ENCODE measurements around the gene MS4A1. TPM values are rescaled to one million over a fixed set of nuclear protein-coding genes. Genes with fewer than 3 reads are reported as not detected.
"Not testable (repeated sequence)": the region's sequence is repeated elsewhere in the genome, so short reads cannot be mapped to it uniquely, and the experiment has no call there.

Gene MS4A1
- polyA plus RNA-seq (ENCODE audit: insufficient read length in 4 of 4) = under 1 TPM; 0.30 to 0.73 (median 0.41) TPM

GRCh38 chr11:60455531-60456042 lies at the start of gene MS4A1:
Gene MS4A1, plus strand, starts transcription at chr11:60455847. Its CDS starts 6,528 bp downstream, at chr11:60462375.
- no peak for DNase-seq (ENCODE audit: low read depth in 4 of 4, low spot score in 2 of 4)

- no peak for DNase-seq (ENCODE audit: low read depth in 4 of 4, low spot score in 2 of 4)
Observed at GRCh38 chr11:60420015-60420414, 35.6 kb upstream of the MS4A1 start.

- DNase-seq (ENCODE audit: low read depth in 4 of 4, low spot score in 2 of 4) = no peak
Observed at GRCh38 chr11:60422609-60423008, 33.0 kb upstream of the MS4A1 start.

- DNase-seq (ENCODE audit: low read depth in 4 of 4, low spot score in 2 of 4) = no peak
Observed at GRCh38 chr11:60428517-60428916, 27.1 kb upstream of the MS4A1 start.

GRCh38 chr11:60429272-60429671 lies 26.4 kb upstream of the MS4A1 start, which contains the start of gene MS4A5:
Gene MS4A5, plus strand, starts transcription at chr11:60429572. Its CDS starts 103 bp downstream, at chr11:60429675.
- no peak for DNase-seq (ENCODE audit: low read depth in 4 of 4, low spot score in 2 of 4)

GRCh38 chr11:60431251-60431650 lies 24.4 kb upstream of the MS4A1 start:
- DNase-seq (ENCODE audit: low read depth in 4 of 4, low spot score in 2 of 4) = no peak

GRCh38 chr11:60433401-60433800 lies 22.2 kb upstream of the MS4A1 start:
- no peak for DNase-seq (ENCODE audit: low read depth in 4 of 4, low spot score in 2 of 4)

- no peak for DNase-seq (ENCODE audit: low read depth in 4 of 4, low spot score in 2 of 4)
Observed at GRCh38 chr11:60447070-60447469, 8.6 kb upstream of the MS4A1 start.

- DNase-seq (ENCODE audit: low read depth in 4 of 4, low spot score in 2 of 4) = no peak
Observed at GRCh38 chr11:60447846-60448245, 7.8 kb upstream of the MS4A1 start.

- not testable (repeated sequence) for DNase-seq (ENCODE audit: low read depth in 4 of 4, low spot score in 2 of 4)
Observed at GRCh38 chr11:60451185-60451584, 4.5 kb upstream of the MS4A1 start.

- DNase-seq (ENCODE audit: low read depth in 4 of 4, low spot score in 2 of 4) = no peak
Observed at GRCh38 chr11:60454212-60454611, 1.4 kb upstream of the MS4A1 start.

GRCh38 chr11:60457576-60457975 lies 1.9 kb downstream of the MS4A1 start:
- no peak for DNase-seq (ENCODE audit: low read depth in 4 of 4, low spot score in 2 of 4)

- no peak for DNase-seq (ENCODE audit: low read depth in 4 of 4, low spot score in 2 of 4)
Observed at GRCh38 chr11:60459345-60459744, 3.7 kb downstream of the MS4A1 start.

- no peak for DNase-seq (ENCODE audit: low read depth in 4 of 4, low spot score in 2 of 4)
Observed at GRCh38 chr11:60468829-60469228, 13.2 kb downstream of the MS4A1 start.

GRCh38 chr11:60469723-60470122 lies 14.1 kb downstream of the MS4A1 start:
- DNase-seq (ENCODE audit: low read depth in 4 of 4, low spot score in 2 of 4) = no peak

GRCh38 chr11:60477035-60477445 lies 21.4 kb downstream of the MS4A1 start:
- DNase-seq (ENCODE audit: low read depth in 4 of 4, low spot score in 2 of 4) = no peak

GRCh38 chr11:60482361-60482760 lies 26.7 kb downstream of the MS4A1 start:
- DNase-seq (ENCODE audit: low read depth in 4 of 4, low spot score in 2 of 4) = no peak

- no peak for DNase-seq (ENCODE audit: low read depth in 4 of 4, low spot score in 2 of 4)
Observed at GRCh38 chr11:60485987-60486386, 30.3 kb downstream of the MS4A1 start.

- DNase-seq (ENCODE audit: low read depth in 4 of 4, low spot score in 2 of 4) = no peak
Observed at GRCh38 chr11:60492488-60493009, 36.9 kb downstream of the MS4A1 start, which contains the start of gene MS4A12. Gene MS4A12, plus strand, starts transcription at chr11:60492778. Its CDS starts 4,541 bp downstream, at chr11:60497319.

GRCh38 chr11:60493454-60493853 lies 37.8 kb downstream of the MS4A1 start:
- no peak for DNase-seq (ENCODE audit: low read depth in 4 of 4, low spot score in 2 of 4)

- no peak for DNase-seq (ENCODE audit: low read depth in 4 of 4, low spot score in 2 of 4)
Observed at GRCh38 chr11:60498399-60498798, 42.8 kb downstream of the MS4A1 start.

- no peak for DNase-seq (ENCODE audit: low read depth in 4 of 4, low spot score in 2 of 4)
Observed at GRCh38 chr11:60498853-60499252, 43.2 kb downstream of the MS4A1 start.
